HG03558 (cell line): ENCODE measurements around the gene NBPF26.
"Not testable (repeated sequence)": the region's sequence is repeated elsewhere in the genome, so short reads cannot be mapped to it uniquely, and the experiment has no call there.

Experiments used
- ATAC-seq: cut with Tn5 transposase; IDR thresholded peaks from one replicate; pipeline ENCODE4 v1.9.1; 2021; ENCODE audit warnings: moderate number of reproducible peaks; ENCODE audit not compliant: unreplicated experiment; ENCODE audit errors: extremely low read depth

NBPF26 gene

DNA sequence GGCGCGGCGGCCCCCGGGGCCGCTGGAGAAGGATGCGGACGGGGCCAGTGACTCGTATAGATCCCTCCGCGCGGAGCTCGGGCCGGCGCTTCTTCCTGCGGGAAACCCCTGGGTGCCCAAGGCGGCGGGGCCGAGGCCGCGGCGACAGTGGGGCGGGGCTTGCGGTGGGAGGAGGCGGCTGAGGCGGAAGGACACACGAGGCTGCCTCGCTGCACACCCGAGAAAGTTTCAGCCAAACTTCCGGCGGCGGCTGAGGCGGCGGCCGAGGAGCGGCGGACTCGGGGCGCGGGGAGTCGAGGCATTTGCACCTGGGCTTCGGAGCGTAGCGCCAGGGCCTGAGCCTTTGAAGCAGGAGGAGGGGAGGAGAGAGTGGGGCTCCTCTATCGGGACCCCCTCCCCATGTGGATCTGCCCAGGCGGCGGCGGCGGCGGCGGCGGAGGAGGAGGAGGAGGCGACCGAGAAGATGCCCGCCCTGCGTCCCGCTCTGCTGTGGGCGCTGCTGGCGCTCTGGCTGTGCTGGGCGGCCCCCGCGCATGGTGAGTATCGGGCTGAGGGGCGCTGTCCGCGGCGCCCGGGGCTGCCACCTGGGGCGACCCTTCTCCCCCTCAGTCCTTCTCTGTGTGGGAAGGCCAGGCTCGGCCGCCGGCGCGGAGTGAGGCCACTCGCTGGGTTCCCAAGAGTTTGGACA is at the start of gene NBPF26:
NBPF26 (plus strand) TSS at position 231 of the 688 bp plus-strand sequence.
- not testable (repeated sequence) for ATAC-seq

DNA sequence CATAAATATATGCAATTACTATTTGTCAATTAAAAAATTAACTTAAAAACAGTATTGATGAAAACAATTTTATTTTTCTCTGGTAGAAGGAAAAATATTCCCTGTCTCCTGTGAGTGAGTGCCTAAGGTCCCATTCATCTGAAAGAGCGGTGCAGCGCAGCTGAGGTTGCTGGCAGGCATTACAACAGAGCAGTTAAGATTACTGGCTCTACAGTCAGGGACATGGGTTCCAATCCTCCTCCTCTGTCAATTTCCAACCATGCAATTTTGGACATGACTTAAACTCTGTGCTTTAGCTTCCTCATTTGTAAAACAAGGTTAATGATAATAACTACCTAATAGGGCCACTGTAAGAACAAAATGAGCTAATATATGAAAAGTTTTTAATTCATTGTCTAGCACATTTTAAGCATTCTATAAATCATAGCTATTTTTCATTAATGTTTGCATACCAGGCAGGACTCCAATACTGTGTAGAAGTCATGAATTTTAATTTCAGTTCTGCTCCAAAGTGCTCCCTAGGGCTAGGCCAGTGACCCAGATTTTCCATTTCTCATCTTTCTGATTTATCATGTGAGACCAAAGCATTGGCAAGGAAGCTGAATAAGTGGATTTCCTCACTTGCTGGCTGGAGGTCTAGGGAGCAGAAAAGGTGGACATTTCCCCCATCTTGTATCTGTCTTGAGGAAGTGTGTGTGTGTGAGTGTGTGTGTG is 43.5 kb upstream of the NBPF26 start:
- not testable (repeated sequence) for ATAC-seq

DNA sequence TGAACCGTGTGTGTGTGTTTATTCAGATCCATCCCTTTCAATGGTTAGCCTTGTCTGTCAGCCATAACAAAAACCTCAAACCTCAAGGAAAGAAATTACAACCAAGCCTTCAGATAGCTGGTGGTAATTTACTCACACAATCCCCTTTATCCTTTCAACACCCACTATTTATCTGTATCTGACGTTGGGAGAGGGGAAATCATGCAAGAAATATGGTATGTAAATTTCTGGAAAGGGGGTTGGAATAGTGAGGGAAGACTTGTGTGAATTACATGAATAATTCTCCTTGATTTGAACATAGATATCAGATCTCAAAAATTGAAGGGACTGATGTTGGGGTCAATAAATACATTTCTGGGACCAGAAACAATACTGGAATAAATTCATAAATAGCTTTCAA is 42.8 kb upstream of the NBPF26 start:
- not testable (repeated sequence) for ATAC-seq

DNA sequence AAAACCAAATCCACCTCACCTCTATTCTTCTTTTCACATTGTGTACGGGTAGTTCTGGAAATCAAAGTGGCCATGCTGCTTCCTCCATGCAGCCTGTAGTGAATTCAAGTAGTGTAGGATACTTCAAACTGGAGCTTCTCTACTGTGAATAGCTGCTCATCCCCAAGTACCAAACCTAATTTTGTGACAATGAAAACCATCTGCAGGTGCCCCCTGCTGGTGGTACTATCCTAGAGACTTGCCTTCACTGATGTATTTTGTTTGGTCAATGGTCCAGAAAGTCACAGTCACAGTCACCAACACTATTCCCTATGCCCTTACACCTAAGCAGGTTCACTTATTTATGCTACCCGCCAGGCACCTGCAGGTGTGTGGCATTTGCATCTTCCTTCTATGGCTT is 39.3 kb upstream of the NBPF26 start:
- not testable (repeated sequence) for ATAC-seq

DNA sequence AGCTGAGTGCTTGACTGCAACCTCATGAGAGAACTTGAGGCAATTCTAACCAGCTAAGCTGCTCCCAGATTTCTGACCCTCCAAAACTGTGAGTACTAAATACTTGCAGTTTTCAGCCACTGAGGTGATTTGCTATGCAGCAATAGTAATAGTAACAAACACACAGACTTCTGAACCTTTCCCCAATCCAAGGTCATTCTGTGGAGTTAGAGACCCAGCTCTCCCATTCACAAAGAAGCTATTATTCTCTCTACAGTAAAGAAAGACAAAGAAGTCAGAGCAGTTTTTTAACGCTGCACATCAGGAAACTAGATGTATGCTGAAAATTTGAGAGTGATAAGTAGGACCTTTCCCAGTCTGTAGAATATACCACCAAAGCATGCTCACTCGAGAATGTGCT is 38.1 kb upstream of the NBPF26 start:
- ATAC-seq: not testable (repeated sequence)

DNA sequence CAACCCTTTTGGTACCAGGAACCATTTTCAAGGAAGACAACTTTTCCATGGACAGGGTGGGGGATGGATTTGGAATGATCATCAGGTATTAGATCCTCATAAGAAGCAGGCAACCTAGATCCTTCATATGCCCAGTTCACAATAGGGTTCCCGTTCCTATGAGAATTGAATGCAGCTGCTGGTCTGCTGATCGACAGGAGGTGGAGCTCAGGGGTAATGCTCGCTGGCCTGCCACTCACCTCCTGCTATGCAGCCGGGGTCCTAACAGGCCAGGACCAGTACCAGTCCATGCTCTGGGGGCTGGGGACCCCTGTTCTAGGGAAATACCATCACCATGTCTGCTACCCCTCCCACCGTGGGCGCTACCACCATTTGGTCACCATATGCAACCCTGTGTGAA is 36.5 kb upstream of the NBPF26 start:
- not testable (repeated sequence) for ATAC-seq

DNA sequence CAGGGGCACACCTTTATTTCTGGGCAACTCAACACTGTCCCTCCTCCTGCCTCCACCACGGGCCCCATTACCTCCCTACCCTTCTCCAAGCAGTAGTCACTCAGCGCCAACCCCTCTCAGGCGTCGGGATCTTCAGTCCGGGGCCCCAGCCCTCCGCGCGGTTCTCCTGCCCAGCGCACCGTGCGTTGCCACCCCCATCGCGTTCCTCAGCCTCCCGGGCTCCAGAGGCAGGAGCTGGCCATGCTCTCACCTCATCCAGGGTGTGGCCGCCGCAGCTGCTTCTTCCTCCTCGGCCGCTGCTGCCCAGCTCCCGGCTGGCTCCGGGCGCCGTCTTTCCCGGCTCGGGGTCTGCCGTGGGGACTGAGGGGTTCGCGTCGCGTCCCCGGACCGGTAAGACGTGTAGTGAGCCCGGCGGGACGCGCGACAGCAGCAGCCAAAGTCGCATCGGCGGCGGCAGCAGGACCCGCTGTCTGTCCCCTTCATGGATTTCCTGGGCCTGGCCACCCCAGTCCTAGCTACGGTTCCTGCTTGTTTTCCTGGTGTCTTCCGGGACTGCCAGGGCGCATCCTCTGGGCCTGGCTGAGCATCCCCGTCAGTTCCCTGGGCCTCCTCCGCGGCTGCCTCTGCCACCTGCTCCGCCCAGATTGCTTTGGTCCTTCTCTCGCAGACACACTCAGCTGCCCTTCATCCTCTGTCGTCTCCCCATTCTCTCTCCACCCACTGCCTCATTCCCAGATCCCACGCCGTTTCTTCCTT is 22.8 kb upstream of the NBPF26 start:
- not testable (repeated sequence) for ATAC-seq

DNA sequence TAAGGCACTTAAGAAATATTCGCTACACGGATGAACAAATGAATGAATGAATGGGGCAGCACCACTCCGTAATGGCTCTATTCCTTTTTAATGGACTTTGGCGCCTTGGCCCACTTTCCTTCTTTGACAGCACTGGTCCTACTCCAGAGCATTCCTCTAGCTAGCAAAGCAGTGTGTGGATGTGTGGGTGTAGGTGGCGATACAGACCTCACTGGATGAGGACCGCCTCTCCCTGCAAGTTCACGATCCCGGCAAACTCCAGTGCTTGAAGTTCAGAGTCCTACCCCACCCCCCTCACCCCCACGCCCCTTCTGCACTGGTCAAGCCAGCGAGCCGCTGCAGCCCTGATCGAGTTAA is 409 bp upstream of the NBPF26 start:
- ATAC-seq: not testable (repeated sequence)

DNA sequence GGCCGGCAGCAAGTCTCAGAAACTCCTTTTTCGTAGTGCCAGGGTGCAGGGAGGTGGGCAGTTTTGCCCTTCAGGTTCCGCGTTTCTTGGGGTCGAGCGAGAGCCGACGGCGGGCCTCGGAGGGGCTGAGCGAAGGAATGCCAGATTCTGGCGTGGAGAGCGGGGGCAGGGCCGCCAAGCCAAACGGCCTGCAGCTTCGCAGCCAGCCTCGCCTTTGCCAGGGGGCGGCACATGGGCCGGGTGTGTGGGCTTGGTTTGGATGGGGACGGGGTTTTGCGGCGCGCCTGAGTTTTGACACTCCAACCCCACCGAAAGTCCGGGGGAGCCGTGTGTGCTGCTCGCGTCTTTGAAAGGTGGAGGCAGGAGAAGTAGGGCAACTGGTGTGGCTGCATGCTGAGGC is 762 bp downstream of the NBPF26 start:
- not testable (repeated sequence) for ATAC-seq

DNA sequence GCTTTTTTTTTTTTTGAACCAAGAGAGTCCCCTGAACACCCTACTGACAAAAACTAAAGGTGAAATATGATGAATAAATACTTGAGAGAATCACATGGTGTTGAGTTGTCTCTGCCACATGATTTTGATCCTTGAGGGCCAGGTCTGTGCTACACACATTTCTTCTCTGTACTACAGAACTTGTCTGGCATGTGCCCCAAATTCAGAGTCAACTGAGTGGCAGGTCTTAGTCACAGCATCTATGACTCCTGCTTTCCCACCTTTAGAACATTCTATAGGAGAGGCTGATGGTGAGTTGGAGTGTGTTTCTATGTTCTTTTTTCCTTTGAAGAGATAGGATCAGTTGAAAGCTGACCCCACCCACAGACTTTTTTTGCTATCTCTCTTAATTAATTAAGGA is 5.1 kb downstream of the NBPF26 start:
- ATAC-seq: not testable (repeated sequence)

DNA sequence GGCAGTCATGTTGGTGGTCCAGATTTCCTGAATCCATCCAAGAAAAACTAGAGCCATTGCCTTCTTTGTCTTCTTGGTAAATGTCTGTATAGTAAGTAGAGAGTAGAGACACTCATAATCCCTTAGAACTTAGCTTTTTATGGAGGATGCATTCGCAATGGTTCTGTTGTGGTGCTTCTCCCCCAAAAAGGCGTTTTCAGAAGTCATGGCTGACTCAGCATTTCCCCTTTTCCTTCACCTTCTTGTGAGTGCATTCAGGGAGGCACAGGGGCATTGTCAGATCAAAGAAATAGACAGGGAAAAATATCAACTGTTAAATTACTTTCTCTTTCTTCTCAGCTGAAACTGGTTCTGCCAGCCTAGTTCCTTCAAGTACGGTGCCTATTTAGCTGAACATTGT is 45.3 kb downstream of the NBPF26 start:
- not testable (repeated sequence) for ATAC-seq

DNA sequence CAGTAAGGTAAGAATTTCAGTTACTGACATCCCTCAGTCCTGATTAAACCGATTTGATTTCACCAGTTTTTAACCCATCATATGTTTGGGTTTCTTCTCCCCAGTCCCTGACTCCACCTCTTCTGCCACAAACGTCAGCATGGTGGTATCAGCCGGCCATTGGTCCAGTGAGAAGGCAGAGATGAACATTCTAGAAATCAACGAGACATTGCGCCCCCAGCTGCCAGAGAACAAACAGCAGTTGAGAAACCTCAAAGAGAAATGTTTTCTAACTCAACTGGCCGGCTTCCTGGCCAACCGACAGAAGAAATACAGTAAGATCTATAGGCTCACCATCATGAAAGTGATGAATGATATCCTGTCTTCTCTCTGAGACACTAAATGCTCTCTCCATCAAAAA is 81.7 kb downstream of the NBPF26 start:
- not testable (repeated sequence) for ATAC-seq

DNA sequence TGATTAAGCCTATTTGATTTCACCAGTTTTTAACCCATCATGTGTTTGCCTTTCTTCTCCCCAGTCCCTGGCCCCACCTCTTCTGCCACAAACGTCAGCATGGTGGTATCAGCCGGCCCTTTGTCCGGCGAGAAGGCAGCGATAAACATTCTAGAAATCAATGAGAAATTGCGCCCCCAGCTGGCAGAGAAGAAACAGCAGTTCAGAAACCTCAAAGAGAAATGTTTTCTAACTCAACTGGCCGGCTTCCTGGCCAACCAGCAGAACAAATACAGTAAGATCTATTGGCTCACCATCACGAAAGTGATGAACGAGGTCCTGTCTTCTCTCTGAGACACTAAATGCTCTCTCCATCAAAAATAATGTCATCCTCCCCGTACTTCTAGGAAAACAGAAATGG is 88.1 kb downstream of the NBPF26 start:
- not testable (repeated sequence) for ATAC-seq

DNA sequence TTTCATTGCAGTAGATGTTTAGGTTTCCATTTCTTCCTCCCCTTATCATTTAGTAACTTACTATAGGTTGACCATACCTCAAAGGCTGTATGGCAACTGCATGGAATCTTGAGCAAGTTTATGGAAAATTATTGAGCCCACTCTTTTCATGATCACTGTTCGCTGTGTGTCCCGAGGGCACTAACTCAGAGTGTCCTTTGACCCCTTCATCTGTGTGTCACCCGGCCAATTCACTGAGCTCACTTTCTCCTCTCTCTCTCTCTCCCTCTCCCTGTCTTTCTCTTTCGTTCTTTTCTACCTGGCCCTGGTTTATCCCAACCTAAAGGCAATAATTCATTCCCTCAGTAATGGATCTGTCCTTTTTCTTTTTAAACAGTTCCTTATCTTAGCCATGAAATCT is 101.3 kb downstream of the NBPF26 start:
- not testable (repeated sequence) for ATAC-seq

DNA sequence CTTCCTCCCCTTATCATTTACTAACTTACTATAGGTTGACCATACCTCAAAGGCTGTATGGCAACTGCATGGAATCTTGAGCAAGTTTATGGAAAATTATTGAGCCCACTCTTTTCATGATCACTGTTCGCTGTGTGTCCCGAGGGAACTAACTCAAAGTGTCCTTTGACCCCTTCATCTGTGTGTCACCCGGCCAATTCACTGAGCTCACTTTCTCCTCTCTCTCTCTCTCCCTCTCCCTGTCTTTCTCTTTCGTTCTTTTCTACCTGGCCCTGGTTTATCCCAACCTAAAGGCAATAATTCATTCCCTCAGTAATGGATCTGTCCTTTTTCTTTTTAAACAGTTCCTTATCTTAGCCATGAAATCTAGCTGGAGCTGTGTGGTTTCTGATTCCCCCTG is 102.9 kb downstream of the NBPF26 start:
- ATAC-seq: not testable (repeated sequence)

DNA sequence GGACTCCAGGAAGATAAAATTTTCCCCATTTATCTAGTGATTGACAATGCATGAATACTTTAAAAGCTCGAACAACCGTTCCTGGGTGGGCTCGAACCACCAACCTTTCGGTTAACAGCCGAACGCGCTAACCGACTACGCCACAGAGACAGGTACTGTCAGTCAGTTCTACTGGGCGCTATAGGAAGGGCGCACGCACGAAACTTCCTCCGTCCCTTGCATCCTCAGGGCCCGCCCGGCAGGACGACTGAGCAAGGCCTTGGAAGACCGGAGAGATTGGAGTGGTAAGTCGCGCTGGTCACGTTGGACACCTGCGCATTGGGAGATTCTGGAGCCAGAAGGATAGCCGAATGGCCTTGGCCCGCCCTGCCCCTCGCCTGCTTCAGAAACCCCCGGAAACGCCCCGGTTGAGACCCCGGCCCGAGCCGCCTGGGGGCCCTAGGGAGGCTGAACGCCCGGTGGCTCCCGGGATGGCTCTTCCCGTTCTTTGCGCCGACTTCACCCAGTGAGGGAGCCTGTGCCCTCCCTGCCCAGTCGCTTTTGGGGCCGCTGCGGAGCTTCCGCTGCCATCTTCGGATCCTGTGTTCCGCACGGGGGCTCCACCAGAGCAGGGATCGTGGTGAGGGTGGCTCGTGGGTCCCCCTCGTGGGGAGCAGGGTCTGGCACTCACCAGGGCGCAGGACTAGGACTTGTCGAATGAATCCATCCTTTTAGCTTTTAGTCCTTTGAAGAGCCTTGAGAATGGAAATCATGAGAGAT is 120.6 kb downstream of the NBPF26 start:
- ATAC-seq: not testable (repeated sequence)

DNA sequence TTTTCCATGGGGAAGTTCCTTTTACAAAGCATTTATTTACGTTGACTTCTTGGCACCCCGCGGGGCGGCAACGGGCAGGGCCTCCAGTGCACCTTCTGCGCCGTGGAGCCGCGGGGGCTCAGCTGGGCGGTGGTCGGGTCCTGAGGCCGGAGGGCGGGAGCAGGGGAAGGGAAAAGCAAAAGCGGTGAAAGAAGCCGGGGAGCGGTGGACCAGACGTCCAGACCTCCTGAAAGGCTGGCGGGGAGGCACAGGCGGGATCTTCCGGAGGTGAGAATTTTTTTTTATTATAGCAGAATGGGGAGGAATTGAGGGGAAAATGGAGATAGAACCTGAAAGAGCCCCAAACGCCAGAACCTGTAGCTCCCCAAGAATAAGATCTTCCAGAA is 121.2 kb downstream of the NBPF26 start:
- not testable (repeated sequence) for ATAC-seq

DNA sequence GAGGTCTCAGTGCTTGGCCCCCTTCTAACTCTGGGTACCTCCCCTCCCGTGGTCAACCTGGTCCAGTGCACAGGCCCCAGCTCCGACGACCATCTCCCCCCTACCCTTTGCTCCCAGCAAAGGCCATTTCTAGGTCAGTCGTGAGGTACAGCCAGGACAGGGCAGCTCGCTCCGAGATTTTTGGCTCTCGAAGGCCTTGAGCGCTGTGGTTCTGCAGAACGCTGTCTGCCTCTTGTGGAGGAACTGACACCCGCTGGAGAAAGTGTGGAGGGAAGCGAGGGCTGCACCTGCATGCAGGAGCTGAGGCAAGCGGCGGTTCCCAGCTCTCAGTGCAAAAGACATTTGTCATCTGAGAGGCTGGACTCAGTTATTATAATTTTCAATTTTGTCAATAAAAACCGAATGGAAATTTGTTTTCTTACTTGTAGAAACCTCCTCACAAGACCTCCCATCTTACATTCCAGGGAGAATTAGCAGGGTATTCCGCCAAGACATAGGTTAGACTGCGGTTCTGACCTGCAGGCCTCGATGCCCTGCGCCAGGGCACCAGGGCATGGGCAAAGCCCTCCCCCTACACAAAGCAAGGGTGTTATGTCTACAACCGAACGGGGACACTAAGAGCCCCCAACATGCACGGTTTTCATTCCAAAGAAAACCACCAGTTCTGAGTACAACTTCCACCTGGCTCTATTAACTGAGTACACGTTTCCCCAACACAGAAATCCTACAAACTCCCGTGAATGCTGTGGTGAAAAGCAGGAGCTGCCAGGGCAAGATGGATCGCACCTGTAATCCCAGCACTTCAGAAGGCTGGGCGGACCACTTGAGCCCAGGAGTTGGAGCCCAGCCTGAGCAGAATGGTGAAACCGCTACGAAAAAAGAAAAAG is 125.9 kb downstream of the NBPF26 start:
- not testable (repeated sequence) for ATAC-seq

DNA sequence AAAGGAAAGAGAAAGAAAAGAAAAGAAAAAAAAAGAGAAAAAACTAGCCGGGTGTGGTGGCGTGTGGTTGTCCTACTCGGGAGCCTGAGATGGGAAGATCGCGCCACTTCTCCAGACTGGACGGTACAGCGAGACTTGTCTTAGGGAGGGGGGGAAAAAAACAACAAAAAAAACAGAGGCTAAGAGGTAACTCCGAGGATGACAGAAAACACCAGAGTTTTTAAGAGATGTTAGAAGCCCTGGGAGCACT is 126.5 kb downstream of the NBPF26 start:
- not testable (repeated sequence) for ATAC-seq
